Duodenal mucosa (tissue), 2 donors: ENCODE data around the gene CCDC15.

Experiments used
- H3K27ac ChIP-seq: one replicate; pipeline ENCODE4 v1.7.0; 2013; ENCODE audit warnings: low read depth, low read length
- H3K27me3 ChIP-seq, 2 donors: one replicate each; pipeline ENCODE4 v1.7.0; 2013; ENCODE audit warnings: low read length in 2 of 2, control low read depth in 1 of 2; ENCODE audit not compliant: insufficient read depth in 2 of 2, control insufficient read depth in 1 of 2
- H3K36me3 ChIP-seq, 2 donors: one replicate each; pipeline ENCODE4 v1.7.0; 2013; ENCODE audit warnings: low read length in 2 of 2, control low read depth in 1 of 2; ENCODE audit not compliant: insufficient read depth in 2 of 2, control insufficient read depth in 1 of 2
- H3K4me1 ChIP-seq, 2 donors: one replicate each; pipeline ENCODE4 v1.7.0; 2013; ENCODE audit warnings: low read length in 2 of 2, control low read depth in 1 of 2; ENCODE audit not compliant: insufficient read depth in 2 of 2, control insufficient read depth in 1 of 2
- H3K4me3 ChIP-seq, 2 donors: one replicate each; pipeline ENCODE4 v1.7.0; 2013; ENCODE audit warnings: low read length in 2 of 2, low read depth in 1 of 2
- H3K9ac ChIP-seq, 2 donors: one replicate each; pipeline ENCODE4 v1.7.0; 2013; ENCODE audit warnings: low read length in 2 of 2, low read depth in 1 of 2
- H3K9me3 ChIP-seq, 2 donors: one replicate each; pipeline ENCODE4 v1.7.0; 2013; ENCODE audit warnings: low read length in 2 of 2, control low read depth in 1 of 2; ENCODE audit not compliant: control insufficient read depth in 1 of 2

The CCDC15 gene

GRCh38 chr11:125072961-125073590 is 119.1 kb downstream of the CCDC15 start:
- peaks cover 50 to 68% of the 10 kb centered on the region in 2 donors for H3K4me1 ChIP-seq
- H3K36me3 ChIP-seq, result no peaks in the 10 kb centered on the region
- no peak overlapping the region for H3K4me3 ChIP-seq
- H3K27ac ChIP-seq, result no peak overlapping the region
- H3K9me3 ChIP-seq, result no peaks in the 10 kb centered on the region
- H3K9ac ChIP-seq, result peak overlapping the region in 1 of 2 donors; percentile 29
- no peaks in the 10 kb centered on the region for H3K27me3 ChIP-seq

- no peaks in the 10 kb centered on the region for H3K36me3 ChIP-seq
- no peak overlapping the region for H3K9ac ChIP-seq
- H3K4me1 ChIP-seq, result peaks cover 44 to 62% of the 10 kb centered on the region in 2 donors
- no peaks in the 10 kb centered on the region for H3K27me3 ChIP-seq
- no peak overlapping the region for H3K27ac ChIP-seq
- no peak overlapping the region for H3K4me3 ChIP-seq
- no peaks in the 10 kb centered on the region for H3K9me3 ChIP-seq
Observed at GRCh38 chr11:125073616-125074483, 119.8 kb downstream of the CCDC15 start.

- Histone ChIP-seq H3K4me3 (no peak overlapping the region), H3K27ac (no peak overlapping the region), H3K4me1 (peaks cover 35 to 55% of the 10 kb centered on the region in 2 donors), H3K9ac (no peak overlapping the region), H3K27me3 (no peaks in the 10 kb centered on the region), H3K9me3 (no peaks in the 10 kb centered on the region), H3K36me3 (no peaks in the 10 kb centered on the region)
Observed at GRCh38 chr11:125074511-125075241, 120.7 kb downstream of the CCDC15 start.

- Histone ChIP-seq H3K4me1 (peaks cover 30 to 49% of the 10 kb centered on the region in 2 donors), H3K9ac (no peak overlapping the region), H3K4me3 (no peak overlapping the region), H3K9me3 (no peaks in the 10 kb centered on the region), H3K27me3 (no peaks in the 10 kb centered on the region), H3K27ac (no peak overlapping the region), H3K36me3 (no peaks in the 10 kb centered on the region)
Observed at GRCh38 chr11:125075242-125075625, 121.2 kb downstream of the CCDC15 start.

- Histone ChIP-seq H3K9me3 (no peaks in the 10 kb centered on the region), H3K9ac (no peak overlapping the region), H3K4me1 (peaks cover 23 to 43% of the 10 kb centered on the region in 2 donors), H3K27me3 (no peaks in the 10 kb centered on the region), H3K27ac (no peak overlapping the region), H3K36me3 (no peaks in the 10 kb centered on the region), H3K4me3 (no peak overlapping the region)
Observed at GRCh38 chr11:125075900-125076317, 121.9 kb downstream of the CCDC15 start.

- no peak overlapping the region for H3K4me3 ChIP-seq
- no peaks in the 10 kb centered on the region for H3K36me3 ChIP-seq
- no peaks in the 10 kb centered on the region for H3K9me3 ChIP-seq
- H3K9ac ChIP-seq, result no peak overlapping the region
- H3K27ac ChIP-seq, result no peak overlapping the region
- no peaks in the 10 kb centered on the region for H3K27me3 ChIP-seq
- H3K4me1 ChIP-seq, result peaks cover 17 to 38% of the 10 kb centered on the region in 2 donors
Observed at GRCh38 chr11:125076378-125076945, 122.5 kb downstream of the CCDC15 start.

- no peak overlapping the region for H3K27ac ChIP-seq
- no peak overlapping the region for H3K4me3 ChIP-seq
- no peaks in the 10 kb centered on the region for H3K9me3 ChIP-seq
- no peaks in the 10 kb centered on the region for H3K27me3 ChIP-seq
- peaks cover 6 to 24% of the 10 kb centered on the region in 2 donors for H3K4me1 ChIP-seq
- H3K9ac ChIP-seq, result no peak overlapping the region
- no peaks in the 10 kb centered on the region for H3K36me3 ChIP-seq
Observed at GRCh38 chr11:125078016-125078415, 124.0 kb downstream of the CCDC15 start.

- Histone ChIP-seq H3K27me3 (no peaks in the 10 kb centered on the region), H3K36me3 (no peaks in the 10 kb centered on the region), H3K9ac (no peak overlapping the region), H3K9me3 (no peaks in the 10 kb centered on the region), H3K4me1 (peaks cover 6 to 18% of the 10 kb centered on the region in 2 donors), H3K4me3 (no peak overlapping the region), H3K27ac (no peak overlapping the region)
Observed at GRCh38 chr11:125078516-125079140, 124.6 kb downstream of the CCDC15 start.

- H3K4me1 ChIP-seq, result peaks cover 6 to 11% of the 10 kb centered on the region in 2 donors
- H3K27me3 ChIP-seq, result no peaks in the 10 kb centered on the region
- no peaks in the 10 kb centered on the region for H3K36me3 ChIP-seq
- no peak overlapping the region for H3K27ac ChIP-seq
- H3K4me3 ChIP-seq, result no peak overlapping the region
- H3K9ac ChIP-seq, result no peak overlapping the region
- no peaks in the 10 kb centered on the region for H3K9me3 ChIP-seq
Observed at GRCh38 chr11:125079151-125079877, 125.3 kb downstream of the CCDC15 start.
